ENCODE results near the gene PIP4K2C.
"Not testable (repeated sequence)": the region's sequence is repeated elsewhere in the genome, so short reads cannot be mapped to it uniquely, and the experiment has no call there.

PIP4K2C gene

DNA sequence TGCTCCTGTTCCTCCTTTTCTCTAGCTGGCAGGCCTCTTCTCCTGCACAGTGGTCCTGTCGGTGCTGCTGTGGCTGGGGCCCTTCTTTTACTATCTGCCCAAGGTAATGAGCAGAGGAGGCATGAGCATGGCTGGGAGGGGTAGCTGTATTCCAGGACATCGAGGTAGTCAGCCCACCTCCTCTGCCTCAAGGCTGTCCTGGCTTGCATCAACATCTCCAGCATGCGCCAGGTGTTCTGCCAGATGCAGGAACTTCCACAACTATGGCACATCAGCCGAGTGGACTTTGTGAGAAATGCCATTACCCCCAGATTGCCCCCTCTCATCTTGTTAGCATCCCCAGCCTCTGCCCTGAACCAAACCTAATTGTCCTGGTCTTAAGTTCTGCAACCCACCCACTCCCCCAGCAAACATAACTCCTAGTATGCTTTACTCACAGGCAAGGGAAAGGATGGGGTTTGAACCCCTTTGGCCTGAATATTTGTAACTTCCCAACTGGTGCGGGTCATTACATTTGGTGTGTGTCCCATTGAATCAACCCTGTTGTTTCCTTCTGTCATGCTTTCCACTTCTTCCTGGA lies 32.9 kb downstream of the PIP4K2C start:
- no peak for DNase-seq

GRCh38 chr12:57624441-57625220 lies 33.6 kb downstream of the PIP4K2C start:
- no peak for DNase-seq

- DNase-seq = no peak
Observed at GRCh38 chr12:57625261-57626032, 34.5 kb downstream of the PIP4K2C start.

DNA sequence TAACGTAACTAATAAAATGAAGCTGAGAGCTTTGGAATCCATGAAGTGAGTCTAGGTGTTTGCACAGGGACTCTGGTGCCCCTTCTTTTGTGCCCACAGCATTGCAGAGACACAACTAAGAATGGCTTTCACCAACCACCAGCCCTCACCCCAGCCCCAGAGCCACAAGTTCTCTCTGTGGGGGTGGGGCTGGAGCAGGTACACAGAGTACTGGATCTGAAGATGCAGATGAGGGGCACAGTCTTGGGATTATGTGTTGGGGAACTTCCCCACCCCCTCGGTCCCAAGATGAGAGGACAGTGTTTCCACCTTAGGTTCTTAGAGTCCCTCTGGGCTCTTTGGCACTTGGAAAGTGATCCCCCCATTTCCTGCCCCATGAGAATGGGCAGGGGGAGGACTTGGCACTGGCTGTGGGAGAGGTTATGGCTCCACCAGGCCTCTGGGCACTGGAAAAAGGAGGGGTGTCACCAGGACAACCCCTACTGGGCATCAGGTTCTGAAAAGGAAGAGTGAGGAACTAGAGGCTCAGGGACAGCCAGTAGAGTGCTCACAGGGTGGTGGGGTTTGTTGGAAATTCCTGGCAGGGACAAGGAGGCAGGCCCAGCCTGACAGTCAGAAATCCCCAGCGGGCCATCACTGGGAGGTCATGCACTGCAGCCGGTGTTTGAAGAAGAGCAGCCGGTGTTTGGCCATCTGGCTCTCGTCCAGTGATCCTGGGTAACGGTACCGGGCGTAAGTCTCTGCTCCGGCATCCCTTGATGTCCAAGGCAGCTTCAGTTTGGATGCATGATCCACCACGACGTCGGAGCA lies 35.3 kb downstream of the PIP4K2C start:
- no peak for DNase-seq

- DNase-seq = no peak
Observed at GRCh38 chr12:57626921-57627445, 36.0 kb downstream of the PIP4K2C start.

- DNase-seq = no peak
Observed at GRCh38 chr12:57627501-57628279, 36.7 kb downstream of the PIP4K2C start.

GRCh38 chr12:57628280-57629191 lies 37.5 kb downstream of the PIP4K2C start:
- no peak for DNase-seq

DNA sequence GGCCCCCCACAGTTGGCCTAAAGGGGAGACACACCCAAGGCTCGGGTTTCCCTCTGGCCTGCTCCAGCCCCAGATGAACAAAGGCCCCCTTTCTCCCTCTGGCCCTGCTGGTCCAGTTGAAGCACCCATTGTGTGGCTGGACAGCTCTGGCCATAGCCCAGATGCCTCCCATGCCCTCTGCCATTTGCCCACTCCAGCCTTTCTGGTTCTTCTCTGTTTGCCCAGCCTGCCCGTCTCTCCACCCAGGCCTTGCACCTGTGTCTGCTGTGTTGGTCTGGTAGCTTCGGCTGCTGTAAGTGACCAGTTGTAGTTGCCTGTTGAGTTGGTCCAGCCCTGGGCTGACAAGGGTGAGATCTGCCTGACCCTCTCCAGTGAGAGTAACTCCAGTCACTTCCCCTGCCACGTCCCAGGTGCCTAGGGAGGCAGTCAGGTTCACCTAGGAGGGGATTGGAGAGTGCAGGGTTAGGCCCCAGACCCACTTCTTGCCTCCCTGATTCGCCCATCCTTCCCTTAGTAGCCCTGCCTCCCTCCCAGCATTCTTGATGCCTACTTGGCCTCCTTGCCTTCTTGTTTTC lies 39.0 kb downstream of the PIP4K2C start:
- no peak for DNase-seq

- DNase-seq = no peak
Observed at GRCh38 chr12:57630891-57631433, 40.0 kb downstream of the PIP4K2C start.

DNA sequence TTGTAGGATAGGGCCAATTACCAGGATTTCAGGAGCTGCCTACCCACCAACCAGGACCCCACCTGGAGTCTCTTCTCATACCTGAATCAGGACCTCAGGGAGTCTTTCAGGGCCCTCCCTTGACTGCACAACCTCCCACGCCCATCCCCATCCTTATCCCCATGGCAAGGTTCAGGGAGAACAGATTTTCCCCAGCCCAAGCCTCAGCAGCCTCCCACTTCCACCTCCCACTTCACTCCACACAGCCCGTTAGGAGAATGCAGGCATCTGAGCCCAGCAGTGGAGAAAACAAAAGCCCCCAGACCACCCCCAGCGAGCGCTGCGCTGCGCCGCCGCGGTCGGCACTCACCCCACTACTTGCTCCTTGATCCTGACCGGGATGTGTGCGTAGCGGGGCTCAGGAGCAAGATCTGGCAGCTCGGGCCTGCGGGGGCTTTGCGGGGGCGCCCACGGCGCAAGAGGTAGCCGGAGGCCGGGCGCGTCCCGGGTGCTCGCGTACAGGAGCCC lies 40.6 kb downstream of the PIP4K2C start:
- no peak for DNase-seq

DNA sequence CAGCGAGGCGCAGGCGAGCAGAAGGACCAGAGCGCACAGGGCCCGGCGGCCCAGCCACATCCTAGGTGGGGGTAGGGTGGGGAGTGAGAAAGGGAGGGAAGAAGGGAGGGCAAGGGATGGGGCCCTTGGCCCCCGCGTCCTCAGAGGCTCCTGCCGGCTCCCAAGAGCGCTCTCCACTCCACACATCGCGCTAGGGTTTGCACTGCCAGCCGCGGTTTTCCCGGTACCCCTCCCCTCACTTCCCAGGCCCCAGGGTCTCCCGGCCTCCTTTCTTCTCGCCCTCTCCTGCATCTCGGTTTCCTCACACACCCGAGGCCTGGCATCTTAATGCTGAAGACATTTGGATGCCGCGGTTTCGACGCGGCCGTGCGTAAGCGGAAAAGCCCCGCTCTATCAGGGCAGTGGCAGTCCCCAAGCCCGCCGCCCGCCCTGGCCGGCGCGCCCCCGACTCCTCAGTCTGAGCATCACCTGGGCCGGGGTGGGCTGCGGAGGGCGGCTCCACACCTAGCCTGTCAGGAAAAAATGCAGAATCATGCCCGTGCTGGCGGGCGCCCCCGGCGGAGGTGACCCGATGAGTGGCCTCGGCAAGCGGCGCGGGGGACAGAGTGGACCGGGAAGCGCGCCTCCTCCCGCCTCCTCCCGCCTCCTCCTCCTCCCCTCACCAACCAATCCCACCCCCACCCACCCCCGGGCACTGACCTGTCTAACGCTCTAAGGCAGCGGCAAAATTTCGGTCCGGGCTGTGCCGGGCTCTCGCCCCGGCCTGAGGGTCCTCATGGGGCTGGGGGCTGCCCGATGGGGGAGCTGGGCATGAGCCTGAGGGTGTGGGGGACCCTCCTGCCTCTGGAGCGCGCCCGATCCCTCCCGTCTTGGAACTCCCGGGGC lies 41.3 kb downstream of the PIP4K2C start:
- DNase-seq = no peak

GRCh38 chr12:57632958-57633840 lies 42.2 kb downstream of the PIP4K2C start, which contains the start of gene B4GALNT1:
TSS of gene B4GALNT1 (minus strand) at chr12:57633201. CDS start at chr12:57632132, 1,069 bp downstream.
- DNase-seq = peak; percentile 22

GRCh38 chr12:57636731-57637130 lies 45.7 kb downstream of the PIP4K2C start:
- DNase-seq = not testable (repeated sequence)

- DNase-seq = no peak
Observed at GRCh38 chr12:57637364-57637763, 46.4 kb downstream of the PIP4K2C start.

DNA sequence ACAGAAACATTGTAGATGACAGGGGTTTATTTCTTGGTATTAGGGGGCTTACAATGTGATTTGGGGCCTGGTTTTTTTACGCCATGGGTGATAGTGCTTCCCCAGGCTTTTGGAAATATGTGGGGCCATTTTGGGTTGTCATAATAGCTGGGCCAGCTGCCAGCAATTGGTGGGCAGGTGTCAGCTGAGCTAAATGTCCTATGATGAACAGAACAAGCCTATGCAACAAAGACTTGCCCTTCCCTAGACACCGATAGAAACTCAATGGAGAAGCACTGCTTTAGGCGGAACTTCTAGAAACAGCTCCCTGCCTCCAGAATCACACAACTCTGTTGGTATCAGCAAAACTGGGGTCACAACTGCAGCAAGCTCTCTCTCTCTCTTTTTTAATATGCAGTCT lies 47.1 kb downstream of the PIP4K2C start:
- no peak for DNase-seq

- no peak for DNase-seq
Observed at GRCh38 chr12:57640175-57641042, 49.4 kb downstream of the PIP4K2C start.
